K562 (cell line): Measurements from ENCODE around the gene PSMD8. TPM values are rescaled to one million over a fixed set of nuclear protein-coding genes. Genes with fewer than 3 reads are reported as not detected.
A peak's percentile ranks its signal among the peaks of the same experiment; 100 is the strongest.

Experiments used
- CTCFL ChIP-seq: IDR thresholded peaks from 2 replicates; pipeline ENCODE4 v1.6.1; 2011; ENCODE audit warnings: borderline replicate concordance, low read depth, mild to moderate bottlenecking, moderate library complexity, low read length; ENCODE audit not compliant: insufficient read depth, poor library complexity, severe bottlenecking
- EP400 ChIP-seq: fragments of 450-650 bp; IDR thresholded peaks from 2 replicates; pipeline ENCODE4 v1.6.1; 2017; ENCODE audit warnings: antibody characterized with exemption, mild to moderate bottlenecking, moderate library complexity
- ETV1 ChIP-seq: fragments of 450-650 bp; conservative IDR thresholded peaks from 2 replicates; pipeline ENCODE4 v1.6.1; 2016; ENCODE audit warnings: missing genetic modification characterization, control low read depth, low read depth, missing compliant biosample characterization
- LEF1 ChIP-seq: fragments of 450-650 bp; IDR thresholded peaks from 2 replicates; pipeline ENCODE4 v1.6.1; 2016; ENCODE audit warnings: mild to moderate bottlenecking
- NKRF ChIP-seq: fragments of 450-650 bp; IDR thresholded peaks from 2 replicates; pipeline ENCODE4 v1.6.1; 2016; ENCODE audit warnings: borderline replicate concordance
- SFPQ ChIP-seq: fragments of 200-400 bp; formaldehyde crosslinking; IDR thresholded peaks from 2 replicates; pipeline ENCODE4 v1.6.1; 2017; ENCODE audit warnings: mild to moderate bottlenecking, low read depth, low read length, moderate library complexity
- SRF ChIP-seq, 2 experiments: fragments of 250-450, 450-650 bp in 1 of 2; sonication (Bioruptor Pico) in 1 of 2; sonication (generic) in 1 of 2; formaldehyde crosslinking; IDR thresholded peaks; 2 replicates each; pipeline versions ENCODE4 v1.5.0 to v1.5.1; 2020 to 2022; ENCODE audit warnings: mild to moderate bottlenecking in 1 of 2, missing genetic modification reagents in 1 of 2
- YY1 ChIP-seq, 3 experiments: IDR thresholded peaks; 2 replicates each; pipeline ENCODE4 v1.6.1; 2011; ENCODE audit warnings: low read length in 2 of 3, mild to moderate bottlenecking in 2 of 3, moderate library complexity in 2 of 3, borderline replicate concordance in 1 of 3, control low read depth in 1 of 3, low read depth in 1 of 3; ENCODE audit not compliant: insufficient read depth in 3 of 3, insufficient replicate concordance in 2 of 3, control insufficient read depth in 1 of 3, insufficient read length in 1 of 3; ENCODE audit errors: extremely low read depth in 1 of 3
- ZMIZ1 ChIP-seq, 2 experiments: fragments of 150-350 bp in 1 of 2; IDR thresholded peaks; 2 replicates each; pipeline ENCODE4 v1.6.1; 2012 to 2016; ENCODE audit warnings: low read depth in 2 of 2, low read length in 2 of 2, mild to moderate bottlenecking in 1 of 2, moderate library complexity in 1 of 2
- ZNF232 ChIP-seq: sonication (generic); formaldehyde crosslinking; IDR thresholded peaks from 2 replicates; pipeline ENCODE4 v1.8.0; 2022; ENCODE audit warnings: mild to moderate bottlenecking, missing genetic modification reagents
- ZNF740 ChIP-seq, 3 experiments: fragments of 200-800 bp in 1 of 3; sonication (Bioruptor generic) in 1 of 3; sonication (generic) in 1 of 3; formaldehyde crosslinking in 1 of 3; IDR thresholded peaks; 2 replicates each; pipeline versions ENCODE4 v1.6.1 to v1.8.0; 2016 to 2022; ENCODE audit warnings: mild to moderate bottlenecking in 2 of 3, missing compliant biosample characterization in 2 of 3, missing genetic modification characterization in 2 of 3, missing genetic modification reagents in 1 of 3
- polyA plus RNA-seq, 8 experiments: library from polyadenylated mRNA; depleted of rRNA in 4 of 8; stranded (reverse) in 5 of 8; unstranded in 3 of 8; fragments of >200 nt; fragmentation: Nextera tagmentation in 2 of 8; fragmentation: Illumina TruSeq in 1 of 8; extraction: Ambion mirVana in 2 of 8; extraction: Trizol in 1 of 8; gene quantifications; 2 replicates each; pipeline versions ENCODE4 v1.2.1 to v1.2.3, GENCODE V29; 2011 to 2014; ENCODE audit warnings: inconsistent platforms in 1 of 8, missing spikeins in 1 of 8
- total RNA-seq, 7 experiments: library from RNA; depleted of rRNA in 6 of 7; stranded (reverse); fragments of >200 nt in 6 of 7; fragmentation: Illumina TruSeq in 2 of 7; extraction: Trizol in 2 of 7; gene quantifications; 2 replicates each; pipeline versions ENCODE4 v1.2.1 to v1.2.3, GENCODE V29; 2011 to 2021; ENCODE audit warnings: low replicate concordance in 1 of 7

PSMD8 gene
- total and polyA plus RNA-seq, 9 of the 15 experiments (the other 6 are each of a cell fraction or from before 2014, with no cell fraction given), result 130 to 583 (median 315) TPM

- TF ChIP-seq CTCFL (peak; percentile 20), ZNF232 (CRISPR knock-in tag) (no peak), SRF (CRISPR knock-in tag; IDR thresholded peaks at IDR 0.05) (0 out of 4 replicates have a peak, but pooled peaks of 1 of the 2 experiments have one; percentile 12), NKRF (0 out of 2 replicates have a peak, but pooled peaks have one; percentile 59), ZMIZ1 (IDR thresholded peaks at IDR 0.05; ENCODE audit: low read depth in 2 of 2, low read length in 2 of 2) (0 out of 4 replicates have a peak, but pooled peaks of 1 of the 2 experiments have one; percentile 11), ETV1 (tag) (peak; percentile 52; the same call in 1 of the 2 replicates), LEF1 (no peak), YY1 (IDR thresholded peaks at IDR 0.05; ENCODE audit: borderline replicate concordance in 1 of 3, control insufficient read depth in 1 of 3, extremely low read depth in 1 of 3, insufficient read depth in 3 of 3, insufficient read length in 1 of 3, insufficient replicate concordance in 2 of 3, low read depth in 1 of 3, low read length in 2 of 3) (peak in 1 of 3 experiments; percentile 49), SFPQ (no peak), EP400 (peak; percentile 1; the same call in 1 of the 2 replicates), ZNF740 (CRISPR knock-in tag; IDR thresholded peaks at IDR 0.05) (0 out of 2 replicates have a peak, but pooled peaks have one; percentile 43), ZNF740 (tag; IDR thresholded peaks at IDR 0.05) (no peak)
Measured at GRCh38 chr19:38362076-38362945, 12.1 kb upstream of the PSMD8 start (continued).
